GM19035 (cell line): Measurements from ENCODE around the gene FSCN2.

Experiments used
- ATAC-seq: cut with Tn5 transposase; IDR thresholded peaks from one replicate; pipeline ENCODE4 v1.9.1; 2021; ENCODE audit not compliant: unreplicated experiment

FSCN2 gene, protein sequence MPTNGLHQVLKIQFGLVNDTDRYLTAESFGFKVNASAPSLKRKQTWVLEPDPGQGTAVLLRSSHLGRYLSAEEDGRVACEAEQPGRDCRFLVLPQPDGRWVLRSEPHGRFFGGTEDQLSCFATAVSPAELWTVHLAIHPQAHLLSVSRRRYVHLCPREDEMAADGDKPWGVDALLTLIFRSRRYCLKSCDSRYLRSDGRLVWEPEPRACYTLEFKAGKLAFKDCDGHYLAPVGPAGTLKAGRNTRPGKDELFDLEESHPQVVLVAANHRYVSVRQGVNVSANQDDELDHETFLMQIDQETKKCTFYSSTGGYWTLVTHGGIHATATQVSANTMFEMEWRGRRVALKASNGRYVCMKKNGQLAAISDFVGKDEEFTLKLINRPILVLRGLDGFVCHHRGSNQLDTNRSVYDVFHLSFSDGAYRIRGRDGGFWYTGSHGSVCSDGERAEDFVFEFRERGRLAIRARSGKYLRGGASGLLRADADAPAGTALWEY

GRCh38 chr17:81527591-81528383 lies at the start of gene FSCN2:
FSCN2 (plus strand) TSS chr17:81528377; CDS start chr17:81528532, 155 bp downstream.
- ATAC-seq: no peak

DNA sequence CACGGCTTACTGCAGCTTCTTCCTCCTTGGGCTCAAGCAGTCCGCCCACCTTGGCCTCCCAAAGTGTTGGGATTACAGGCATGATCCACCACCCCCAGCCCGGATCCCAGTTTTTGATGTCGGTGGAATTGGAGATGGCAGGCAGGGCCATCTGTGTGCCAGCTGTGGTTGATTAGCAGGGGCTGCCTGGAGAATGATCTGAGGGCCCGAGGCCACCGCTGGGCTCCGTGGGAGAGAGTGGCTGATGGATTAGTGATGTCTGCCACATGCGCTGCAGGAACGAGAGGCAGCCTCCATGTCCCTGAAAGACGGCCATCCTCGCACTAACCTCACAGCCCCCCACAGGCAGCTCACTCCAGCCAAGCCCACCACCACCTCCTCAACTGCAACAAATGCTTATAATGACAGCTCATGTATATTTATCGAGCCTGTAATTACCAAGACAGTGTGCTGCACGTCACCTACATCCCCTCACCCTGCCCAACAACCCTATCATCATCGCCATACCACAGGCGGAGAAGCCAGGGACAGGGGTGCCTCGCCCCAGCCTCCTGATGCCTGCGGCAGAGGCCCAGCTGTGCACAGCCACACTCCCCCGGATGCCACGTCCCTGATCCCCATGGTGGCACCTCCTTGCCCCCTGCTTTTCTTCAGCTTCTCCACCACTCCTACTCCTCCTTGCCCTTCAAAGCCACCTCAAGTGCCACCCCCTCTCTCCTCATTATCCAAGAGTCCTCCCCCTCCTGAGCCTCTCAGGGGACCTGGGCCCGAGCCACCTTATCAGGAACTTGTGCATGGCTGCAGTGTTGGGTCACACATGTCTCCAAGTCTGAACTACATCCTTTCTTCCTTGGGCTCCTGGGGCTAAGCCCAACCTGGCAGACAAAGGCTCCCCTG lies 48.8 kb upstream of the FSCN2 start:
- no peak for ATAC-seq

DNA sequence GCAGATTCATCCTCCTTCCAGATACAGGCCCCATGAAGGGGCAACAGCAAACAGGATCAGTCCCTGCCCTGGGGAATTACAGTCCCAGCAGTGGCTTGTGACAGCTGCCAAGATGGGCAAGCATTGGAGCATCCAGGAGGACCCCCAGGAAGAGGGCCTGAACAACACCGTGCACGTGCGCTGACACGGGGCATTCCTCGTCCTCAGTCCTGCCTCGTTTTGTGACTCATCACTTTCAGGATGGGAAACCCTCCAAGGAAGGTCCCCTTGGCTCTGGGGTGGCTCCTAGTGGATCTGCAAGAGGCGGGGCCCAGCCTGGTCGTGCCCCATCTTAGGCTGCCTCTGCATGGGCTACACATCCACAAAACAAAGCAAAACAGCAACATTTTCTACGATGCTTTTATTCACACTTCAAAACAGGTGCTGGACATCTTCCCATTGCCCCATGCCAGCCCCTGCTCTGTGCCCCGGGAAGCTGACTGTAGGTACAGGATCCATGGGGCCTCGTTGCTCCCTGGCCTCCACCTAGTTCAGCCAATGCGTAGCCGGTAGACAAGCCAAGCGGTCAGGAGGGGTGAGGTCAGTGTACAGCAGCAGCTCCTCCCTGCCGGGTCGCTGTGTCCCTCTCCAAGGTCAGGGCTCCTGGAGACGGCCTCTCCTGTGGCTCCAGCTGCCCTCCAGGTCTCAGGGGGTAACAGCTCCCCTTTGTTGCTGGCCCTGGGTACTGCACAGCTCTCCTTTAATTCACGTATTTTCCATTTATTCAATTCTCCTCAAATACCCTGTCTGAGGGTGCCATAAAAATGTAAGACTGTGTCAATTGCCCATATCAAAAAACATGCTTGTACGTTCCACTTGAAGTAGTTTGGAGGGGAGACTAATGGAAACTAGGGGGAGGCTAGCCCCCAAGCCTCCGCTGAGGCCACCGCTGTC lies 47.8 kb upstream of the FSCN2 start:
- no peak for ATAC-seq

DNA sequence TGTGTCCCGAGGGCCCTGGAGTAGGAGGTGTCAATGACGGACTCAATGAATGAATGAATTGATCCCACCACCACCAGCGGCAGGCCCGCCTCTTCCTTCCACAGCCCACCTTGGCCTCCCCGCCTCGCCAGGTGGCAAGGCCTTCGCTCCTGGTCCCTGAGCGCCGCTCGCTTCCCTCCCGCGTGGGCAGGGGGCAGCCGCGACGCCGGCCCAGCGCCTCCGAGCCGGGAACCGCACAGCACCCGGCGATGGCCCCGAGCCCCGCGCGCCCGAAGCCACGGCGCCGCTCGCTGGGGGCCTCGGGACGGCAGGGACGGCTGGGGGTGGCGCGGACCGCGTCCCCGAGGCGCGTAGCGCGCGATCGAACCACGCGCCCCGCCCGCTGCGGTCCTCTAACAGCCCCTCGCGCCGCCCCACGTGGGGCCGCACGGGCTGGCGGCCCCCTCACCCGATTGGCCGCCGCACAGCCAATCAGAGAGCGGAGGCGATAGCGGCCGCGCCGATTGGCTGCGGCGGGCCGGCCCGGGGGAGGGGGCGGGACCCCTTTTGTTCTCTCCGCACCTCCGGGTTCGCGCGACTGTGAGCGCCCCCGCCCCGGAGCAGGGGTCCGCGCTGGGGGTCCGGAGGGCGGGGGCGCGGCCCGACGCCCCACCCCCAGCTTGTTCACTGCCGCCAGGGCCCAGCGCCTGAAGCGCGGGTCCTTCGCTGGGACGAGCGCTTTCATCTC lies 46.9 kb upstream of the FSCN2 start:
- no peak for ATAC-seq

GRCh38 chr17:81481815-81482505 lies 46.2 kb upstream of the FSCN2 start:
- no peak for ATAC-seq

GRCh38 chr17:81482673-81483072 lies 45.5 kb upstream of the FSCN2 start:
- ATAC-seq: no peak

- ATAC-seq: no peak
Measured at GRCh38 chr17:81483085-81483861, 44.9 kb upstream of the FSCN2 start.

- no peak for ATAC-seq
Measured at GRCh38 chr17:81483862-81484194, 44.3 kb upstream of the FSCN2 start.

GRCh38 chr17:81484195-81484979 lies 43.8 kb upstream of the FSCN2 start:
- peak; percentile 59 for ATAC-seq

DNA sequence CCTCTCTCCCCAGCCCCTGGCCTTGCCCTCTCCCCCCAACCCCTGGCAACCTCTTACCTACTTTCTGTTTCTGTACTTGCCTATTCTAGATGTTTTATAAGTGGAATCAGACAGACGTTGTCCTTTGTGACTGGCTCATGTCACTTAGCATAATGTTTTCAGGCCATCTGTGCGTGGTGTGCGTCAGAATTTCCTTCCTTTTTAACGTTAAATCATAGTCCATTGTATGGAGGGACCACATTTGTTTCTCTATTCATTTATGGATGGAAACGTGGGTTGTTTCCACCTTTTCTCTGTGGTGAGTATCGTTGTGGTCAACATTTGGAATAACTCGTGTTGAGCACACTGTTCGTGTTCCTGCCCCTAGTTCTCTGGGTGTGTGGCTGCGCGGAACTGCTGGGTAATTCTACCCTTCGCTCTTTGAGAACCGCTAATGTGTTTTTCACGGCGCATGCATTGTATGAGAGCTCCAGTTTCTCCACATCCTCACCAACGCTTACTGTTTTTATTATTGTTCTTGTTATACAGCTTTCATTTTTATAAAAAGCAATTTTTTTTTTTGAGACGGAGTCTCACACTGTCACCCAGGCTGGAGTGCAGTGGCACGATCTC lies 41.9 kb upstream of the FSCN2 start:
- ATAC-seq: no peak

- no peak for ATAC-seq
Measured at GRCh38 chr17:81487089-81487486, 41.1 kb upstream of the FSCN2 start.

- no peak for ATAC-seq
Measured at GRCh38 chr17:81487487-81488275, 40.5 kb upstream of the FSCN2 start.

DNA sequence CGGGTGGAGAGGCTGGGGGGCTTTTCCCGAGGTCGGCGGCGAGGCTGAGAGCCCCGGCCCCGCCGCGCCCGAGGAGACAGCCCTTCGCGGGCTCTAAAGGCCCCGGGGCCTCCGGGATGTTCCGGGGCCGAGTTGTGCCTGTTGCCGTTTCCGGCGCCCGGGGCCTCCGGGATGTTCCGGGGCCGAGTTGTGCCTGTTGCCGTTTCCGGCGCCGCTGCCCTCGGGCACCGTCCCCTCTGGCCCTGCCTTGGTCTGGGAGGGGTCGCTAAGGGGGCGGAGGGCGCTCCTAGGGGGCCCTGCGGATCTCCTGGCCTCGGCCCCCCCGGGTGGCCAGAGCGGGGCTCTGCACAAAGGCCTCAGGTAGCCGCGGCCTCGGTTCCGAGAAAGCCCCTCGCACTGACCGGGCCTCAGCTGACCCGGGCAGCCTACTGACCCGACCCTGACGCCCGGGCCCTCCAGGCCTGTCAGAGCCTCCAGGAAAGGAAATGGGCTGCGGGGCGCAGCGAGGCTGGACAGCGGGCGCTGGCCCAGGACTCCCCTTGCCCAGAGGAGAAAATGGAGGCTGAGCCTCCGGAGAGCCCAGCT lies 39.8 kb upstream of the FSCN2 start:
- no peak for ATAC-seq

DNA sequence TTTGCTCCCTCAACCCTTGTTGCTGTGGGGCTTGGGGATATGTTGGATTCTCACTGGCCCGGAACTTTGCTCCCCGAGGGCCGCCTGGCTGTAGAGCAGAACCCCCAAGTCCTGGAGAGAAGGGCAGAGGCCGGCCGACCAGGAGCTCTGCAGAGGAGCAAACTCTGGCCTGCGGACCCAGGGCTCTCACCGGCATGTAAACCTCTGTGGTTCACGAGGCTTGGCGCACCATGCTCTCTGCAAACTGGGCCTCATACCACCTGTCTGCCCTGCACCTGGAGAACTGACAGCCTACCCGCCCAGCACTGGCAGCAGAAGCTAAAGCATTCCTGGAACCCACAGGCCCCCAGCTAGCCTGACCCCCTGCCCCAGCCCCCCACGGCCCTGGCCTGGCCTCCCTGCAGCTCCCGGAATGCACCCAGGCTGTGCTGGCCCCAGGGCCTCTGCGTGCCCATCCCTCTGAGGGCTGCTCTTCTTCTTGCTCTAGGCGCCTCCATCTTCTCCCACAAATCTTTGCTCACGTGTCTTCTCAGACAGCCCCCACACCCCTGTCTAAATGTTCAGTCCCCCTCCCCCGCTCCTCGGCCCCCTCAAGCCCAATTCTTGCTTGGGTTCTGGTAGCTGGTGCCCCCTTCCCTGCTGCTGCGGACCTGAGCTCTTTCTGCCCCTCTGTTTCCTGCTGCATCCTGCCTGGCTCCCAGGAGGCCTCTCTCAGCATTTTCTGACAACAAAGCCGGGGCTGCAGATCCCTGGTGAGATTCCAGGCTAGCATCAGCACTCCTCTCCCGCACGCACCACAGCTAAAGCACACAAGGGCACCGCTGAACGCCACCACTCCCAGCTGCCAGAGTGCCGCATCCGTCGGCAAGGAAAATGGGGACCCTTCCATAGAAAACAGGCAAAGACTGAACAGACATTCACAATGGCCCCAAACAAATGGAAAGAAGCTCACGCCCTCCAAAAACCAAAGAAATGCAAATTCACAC lies 38.9 kb upstream of the FSCN2 start:
- no peak for ATAC-seq
